Erythroblast (primary cell): ENCODE data around the gene STXBP1.

Experiments used
- GATA1 ChIP-seq: IDR thresholded peaks from 2 replicates; pipeline ENCODE4 v1.6.1; 2011; ENCODE audit warnings: low read depth, mild to moderate bottlenecking, control low read depth, low read length, moderate library complexity
- POLR2A ChIP-seq: IDR thresholded peaks from 2 replicates; pipeline ENCODE4 v1.6.1; 2011; ENCODE audit warnings: mild to moderate bottlenecking, low read length

- peak; percentile 91 for TF ChIP-seq POLR2A
- no peak for TF ChIP-seq GATA1
These were observed 122.9 kb downstream of the STXBP1 start, which contains the start of gene TOR2A for GRCh38 chr9:127734747-127735529.
